MCF 10A (cell line): ENCODE results near the gene TMEM191C. TPM values are rescaled to one million over a fixed set of nuclear protein-coding genes. Genes with fewer than 3 reads are reported as not detected.

ENCODE experiments used
- BruUV-seq: library from RNA; stranded (reverse); fragments of 400-500 nt; replicated peaks from 2 replicates; lab custom pipeline; 2021; lab: Mats Ljungman, UMichigan
- CTCF ChIA-PET: fragments of 300-600 bp; sonication (Branson Sonifier 250); formaldehyde crosslinking; extraction: SDS; loops from one replicate; lab custom pipeline; 2021; ENCODE audit warnings: antibody characterized with exemption, inconsistent platforms; lab: Yijun Ruan, JAX
- POLR2A ChIA-PET: fragments of 300-600, 350-650 bp; sonication (Branson Sonifier 250); formaldehyde crosslinking; extraction: SDS; loops from one replicate; lab custom pipeline; 2020; ENCODE audit warnings: antibody characterized with exemption, inconsistent platforms; lab: Yijun Ruan, JAX
- DNase-seq: peaks from one replicate; pipeline ENCODE4 v3.0.0-alpha.2; 2018; ENCODE audit not compliant: unreplicated experiment
- H3K27ac Mint-ChIP-seq: one replicate; pipeline ENCODE4 v1.8.0; 2022; ENCODE audit warnings: mild to moderate bottlenecking, low read depth, mixed read lengths; ENCODE audit not compliant: unreplicated experiment
- H3K27me3 Mint-ChIP-seq: one replicate; pipeline ENCODE4 v1.8.0; 2022; ENCODE audit warnings: mixed read lengths; ENCODE audit not compliant: insufficient read depth, unreplicated experiment
- H3K36me3 Mint-ChIP-seq: one replicate; pipeline ENCODE4 v1.8.0; 2022; ENCODE audit warnings: mild to moderate bottlenecking, moderate library complexity, mixed read lengths; ENCODE audit not compliant: insufficient read depth, unreplicated experiment
- H3K4me1 Mint-ChIP-seq: one replicate; pipeline ENCODE4 v1.8.0; 2022; ENCODE audit warnings: mixed read lengths; ENCODE audit not compliant: insufficient read depth, unreplicated experiment
- H3K4me3 Mint-ChIP-seq: one replicate; pipeline ENCODE4 v1.8.0; 2022; ENCODE audit warnings: mild to moderate bottlenecking, moderate library complexity, mixed read lengths; ENCODE audit not compliant: unreplicated experiment
- H3K9me3 Mint-ChIP-seq: one replicate; pipeline ENCODE4 v1.8.0; 2022; ENCODE audit warnings: mixed read lengths; ENCODE audit not compliant: unreplicated experiment
- intact Hi-C: fragments of 100-400 bp; cut with micrococcal nuclease; formaldehyde crosslinking; loops from 2 replicates; pipeline ENCODE4 v1.14.1; 2022
- total RNA-seq: library from RNA; stranded (reverse); gene quantifications from 2 replicates; pipeline ENCODE4 v1.2.3, GENCODE V29; 2022
- TF ChIP-seq, protein P1 (sequence below): fragments of 200-600 bp; IDR thresholded peaks from one replicate; pipeline ENCODE4 v1.8.0; 2022; ENCODE audit warnings: antibody characterized with exemption, mild to moderate bottlenecking; ENCODE audit not compliant: unreplicated experiment

TMEM191C gene
- total RNA-seq, 1 experiment from 2014 or later = 0.75 TPM

DNA sequence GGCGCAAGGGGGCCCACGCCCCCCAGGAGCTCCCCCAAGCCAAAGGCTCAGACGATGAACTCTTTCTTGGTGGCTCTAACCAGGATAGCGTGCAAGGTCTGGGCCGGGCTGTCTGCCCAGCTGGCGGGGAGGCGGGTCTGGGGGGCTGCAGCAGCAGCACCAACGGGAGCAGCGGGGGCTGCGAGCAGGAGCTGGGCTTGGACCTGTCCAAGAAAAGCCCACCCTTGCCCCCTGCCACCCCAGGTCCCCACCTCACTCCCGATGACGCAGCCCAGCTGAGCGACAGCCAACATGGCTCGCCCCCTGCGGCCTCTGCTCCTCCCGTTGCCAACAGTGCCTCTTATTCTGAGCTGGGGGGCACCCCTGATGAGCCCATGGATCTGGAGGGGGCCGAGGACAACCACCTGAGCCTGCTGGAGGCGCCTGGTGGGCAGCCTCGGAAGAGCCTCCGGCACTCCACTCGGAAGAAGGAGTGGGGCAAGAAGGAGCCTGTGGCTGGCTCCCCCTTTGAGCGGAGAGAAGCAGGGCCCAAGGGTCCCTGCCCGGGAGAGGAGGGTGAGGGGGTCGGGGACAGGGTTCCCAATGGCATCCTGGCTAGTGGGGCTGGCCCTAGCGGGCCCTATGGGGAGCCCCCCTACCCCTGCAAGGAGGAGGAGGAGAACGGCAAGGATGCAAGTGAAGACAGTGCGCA lies 21.6 kb upstream of the TMEM191C start:
- Mint-ChIP-seq H3K9me3 (no peaks in the 10 kb centered on the region), H3K4me3 (no peak overlapping the region), H3K4me1 (no peaks in the 10 kb centered on the region), H3K36me3 (peaks cover 6% of the 10 kb centered on the region), H3K27ac (no peak overlapping the region), H3K27me3 (no peaks in the 10 kb centered on the region)
- TF ChIP-seq, protein P1, sequence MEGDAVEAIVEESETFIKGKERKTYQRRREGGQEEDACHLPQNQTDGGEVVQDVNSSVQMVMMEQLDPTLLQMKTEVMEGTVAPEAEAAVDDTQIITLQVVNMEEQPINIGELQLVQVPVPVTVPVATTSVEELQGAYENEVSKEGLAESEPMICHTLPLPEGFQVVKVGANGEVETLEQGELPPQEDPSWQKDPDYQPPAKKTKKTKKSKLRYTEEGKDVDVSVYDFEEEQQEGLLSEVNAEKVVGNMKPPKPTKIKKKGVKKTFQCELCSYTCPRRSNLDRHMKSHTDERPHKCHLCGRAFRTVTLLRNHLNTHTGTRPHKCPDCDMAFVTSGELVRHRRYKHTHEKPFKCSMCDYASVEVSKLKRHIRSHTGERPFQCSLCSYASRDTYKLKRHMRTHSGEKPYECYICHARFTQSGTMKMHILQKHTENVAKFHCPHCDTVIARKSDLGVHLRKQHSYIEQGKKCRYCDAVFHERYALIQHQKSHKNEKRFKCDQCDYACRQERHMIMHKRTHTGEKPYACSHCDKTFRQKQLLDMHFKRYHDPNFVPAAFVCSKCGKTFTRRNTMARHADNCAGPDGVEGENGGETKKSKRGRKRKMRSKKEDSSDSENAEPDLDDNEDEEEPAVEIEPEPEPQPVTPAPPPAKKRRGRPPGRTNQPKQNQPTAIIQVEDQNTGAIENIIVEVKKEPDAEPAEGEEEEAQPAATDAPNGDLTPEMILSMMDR = no peak
- DNase-seq = no peak
- POLR2A ChIA-PET = no interaction called here
- intact Hi-C loops = no loop called here
- CTCF ChIA-PET = no interaction called here
- no TSS peak for BruUV-seq

- no TSS peak for BruUV-seq
- H3K27me3 Mint-ChIP-seq = no peaks in the 10 kb centered on the region
- ChIA-PET CTCF (interaction anchor here (0.6 kb wide), 1 partner anchor 524 kb away, joined by 4 read pairs; no protein-coding TSS in a partner anchor), POLR2A (no interaction called here)
- peaks cover 6% of the 10 kb centered on the region for H3K36me3 Mint-ChIP-seq
- no peak overlapping the region for H3K27ac Mint-ChIP-seq
- TF ChIP-seq, protein P1 = no peak
- H3K4me1 Mint-ChIP-seq = no peaks in the 10 kb centered on the region
- no peaks in the 10 kb centered on the region for H3K9me3 Mint-ChIP-seq
- intact Hi-C loops = no loop called here
- H3K4me3 Mint-ChIP-seq = no peak overlapping the region
- no peak for DNase-seq
Measured at GRCh38 chr22:21446128-21446826, 20.9 kb upstream of the TMEM191C start.

DNA sequence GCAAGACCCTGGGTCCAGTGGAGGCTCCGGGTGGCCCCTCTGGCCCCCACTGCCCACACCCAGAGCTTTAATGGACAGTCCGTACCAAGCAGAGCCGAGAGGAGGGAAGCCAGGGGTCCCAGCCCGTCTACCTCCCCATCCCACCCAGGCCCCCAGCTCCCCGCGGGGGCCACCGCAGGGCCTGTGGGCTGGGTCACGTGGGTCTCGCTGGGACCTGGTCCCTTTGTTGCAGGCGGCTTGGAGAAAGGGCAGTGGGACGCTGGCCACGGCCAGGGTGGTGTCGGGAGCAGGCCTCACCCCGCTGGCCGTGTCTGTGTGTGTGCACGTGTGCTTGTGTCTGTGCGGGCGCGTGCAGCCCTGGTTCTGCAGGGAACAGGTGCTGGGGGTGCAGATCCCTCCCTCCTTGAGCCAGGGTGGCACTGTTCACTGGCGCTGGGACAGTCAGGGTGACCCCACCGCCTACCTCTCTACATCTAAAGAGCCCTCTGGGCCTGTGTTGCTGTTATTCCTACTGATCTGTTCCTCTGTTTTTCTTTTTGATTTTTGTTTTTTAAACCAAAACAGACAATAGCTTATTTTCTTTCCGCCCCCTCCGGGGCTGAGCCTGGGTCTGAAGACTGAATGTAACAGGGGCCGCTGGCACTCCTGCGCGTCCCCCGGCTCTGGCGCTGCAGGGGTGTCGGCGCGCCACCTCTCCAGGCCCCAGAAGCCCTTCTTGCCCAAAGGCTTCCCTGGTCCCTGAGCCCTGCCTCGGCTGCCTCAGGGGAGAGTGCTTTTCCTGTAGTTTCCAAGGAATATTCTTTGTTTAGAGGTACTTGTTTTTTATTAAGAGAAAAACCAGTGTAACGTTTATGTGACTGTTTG lies 20.1 kb upstream of the TMEM191C start:
- ChIA-PET POLR2A (no interaction called here), CTCF (interaction anchor here (0.6 kb wide), 1 partner anchor 524 kb away, joined by 4 read pairs; no protein-coding TSS in a partner anchor)
- H3K9me3 Mint-ChIP-seq = no peaks in the 10 kb centered on the region
- TF ChIP-seq, protein P1 = no peak
- no peak overlapping the region for H3K27ac Mint-ChIP-seq
- peaks cover 6% of the 10 kb centered on the region for H3K36me3 Mint-ChIP-seq
- no peaks in the 10 kb centered on the region for H3K4me1 Mint-ChIP-seq
- no peak for DNase-seq
- H3K27me3 Mint-ChIP-seq = no peaks in the 10 kb centered on the region
- intact Hi-C loops = no loop called here
- no TSS peak for BruUV-seq
- no peak overlapping the region for H3K4me3 Mint-ChIP-seq
